Right lobe of liver (tissue), 6 donors: ENCODE results near the gene OPCML. TPM values are rescaled to one million over a fixed set of nuclear protein-coding genes. Genes with fewer than 3 reads are reported as not detected.

Source experiments
- ATAC-seq, 4 donors: fragments of 200-7000 bp; cut with Tn5 transposase; one replicate each; pipeline ENCODE4 v1.9.1; 2020; ENCODE audit warnings: mild to moderate bottlenecking in 4 of 4, moderate library complexity in 4 of 4
- DNase-seq, 3 donors: peaks; one replicate each; pipeline ENCODE4 v3.0.0-alpha.2; 2020
- H3K27ac ChIP-seq, 3 donors: fragments of 200-600 bp; one replicate each; pipeline ENCODE4 v1.8.0; 2022
- H3K27me3 ChIP-seq, 2 donors: fragments of 200-600 bp; one replicate each; pipeline ENCODE4 v1.8.0; 2022
- H3K36me3 ChIP-seq, 4 donors: fragments of 200-600 bp; sonication (generic) in 1 of 4; one replicate each; pipeline versions ENCODE4 v1.5.1 to v1.8.0; 2017 to 2022; ENCODE audit warnings: control low read depth in 1 of 4
- H3K4me1 ChIP-seq, 4 donors: fragments of 200-600 bp; sonication (generic) in 1 of 4; one replicate each; pipeline versions ENCODE4 v1.5.1 to v1.8.0; 2017 to 2022; ENCODE audit warnings: control low read depth in 1 of 4
- H3K4me3 ChIP-seq, 3 donors: fragments of 200-600 bp; one replicate each; pipeline ENCODE4 v1.8.0; 2022
- H3K9me3 ChIP-seq, 4 donors: fragments of 200-600 bp; sonication (generic) in 1 of 4; one replicate each; pipeline versions ENCODE4 v1.5.1 to v1.8.0; 2017 to 2022; ENCODE audit warnings: control low read depth in 1 of 4
- CTCF ChIP-seq, 4 donors: fragments of 200-600 bp in 3 of 4; fragments of 450-650 bp in 1 of 4; IDR thresholded peaks; one replicate each; pipeline versions ENCODE4 v1.5.1 to v1.8.0; 2016 to 2022; ENCODE audit warnings: antibody characterized with exemption in 4 of 4, mild to moderate bottlenecking in 2 of 4
- POLR2A ChIP-seq: fragments of 450-650 bp; IDR thresholded peaks from one replicate; pipeline ENCODE4 v1.6.1; 2017; ENCODE audit warnings: antibody characterized with exemption, mild to moderate bottlenecking
- WGBS: methylation state at CpG from one replicate; pipeline ENCODE4 v1.1.6; 2018; ENCODE audit warnings: low coverage, low lambda C conversion rate; ENCODE audit not compliant: insufficient coverage; ENCODE audit errors: missing lambda C conversion rate; 5-methylcytosine and 5-hydroxymethylcytosine counted together
- intact Hi-C, 2 donors: fragments of 100-400 bp; cut with DNase I; formaldehyde crosslinking; loops; one replicate each; pipeline versions ENCODE4 v1.11.2 to v1.14.1; 2022
- total RNA-seq, 6 experiments: library from RNA; depleted of rRNA in 2 of 6; stranded (reverse); fragments of >200 nt in 2 of 6; fragmentation: NEBNext Ultra II Directional in 3 of 6; extraction: Animal tissue kit (Norgen Biotek cat#: 25700) in 3 of 6; gene quantifications; one replicate each; pipeline versions ENCODE4 v1.1.0 to v1.2.4, GENCODE V29; 2016 to 2023
- donor health status: DM: no; HTN: yes; CAD: no.
- donor health status: DM: no; HTN: no; CAD: no.
- donor health status: DM: no; HTN: no; CAD: no.
- donor health status: DM: no; HTN: yes; CAD: no.
- donor health status: DM: no; HTN: yes; CAD: no.

The OPCML gene
- total RNA-seq, 6 experiments from 2014 or later: 0.11 TPM; not detected in 5

- intact Hi-C loops: no loop called here
- Histone ChIP-seq H3K36me3 (no peaks in the 10 kb centered on the region), H3K4me1 (no peaks in the 10 kb centered on the region), H3K27me3 (no peaks in the 10 kb centered on the region), H3K27ac (no peak overlapping the region), H3K9me3 (no peaks in the 10 kb centered on the region), H3K4me3 (no peak overlapping the region)
- TF ChIP-seq POLR2A (no peak), CTCF (IDR thresholded peaks at IDR 0.05) (no peak)
- ATAC-seq (no peak), DNase-seq (no peak)
- WGBS: 83% methylated on average over 4 of the region's 5 CpGs
Measured at GRCh38 chr11:132904607-132905006, 627.7 kb downstream of the OPCML start.

GRCh38 chr11:132904091-132904490 is 628.2 kb downstream of the OPCML start:
- intact Hi-C loops: no loop called here
- no peak overlapping the region for H3K4me3 ChIP-seq
- no peaks in the 10 kb centered on the region for H3K9me3 ChIP-seq
- ATAC-seq (no peak), DNase-seq (no peak)
- WGBS: 62% methylated on average over 1 of the region's 1 CpG
- H3K4me1 ChIP-seq: no peaks in the 10 kb centered on the region
- H3K27me3 ChIP-seq: no peaks in the 10 kb centered on the region
- no peak for TF ChIP-seq POLR2A
- no peak for TF ChIP-seq CTCF (IDR thresholded peaks at IDR 0.05)
- no peak overlapping the region for H3K27ac ChIP-seq
- no peaks in the 10 kb centered on the region for H3K36me3 ChIP-seq

GRCh38 chr11:132901638-132902471 is 630.4 kb downstream of the OPCML start:
- Histone ChIP-seq H3K27ac (no peak overlapping the region), H3K36me3 (no peaks in the 10 kb centered on the region), H3K4me3 (no peak overlapping the region), H3K9me3 (no peaks in the 10 kb centered on the region), H3K27me3 (no peaks in the 10 kb centered on the region), H3K4me1 (peaks cover 0 to 7% (median 0%) of the 10 kb centered on the region in 4 donors)
- intact Hi-C loops: no loop called here
- no peak for DNase-seq
- no peak for ATAC-seq
- TF ChIP-seq CTCF (IDR thresholded peaks at IDR 0.05) (no peak), POLR2A (no peak)
- WGBS: 64% methylated on average over 14 of the region's 14 CpGs

- H3K4me3 ChIP-seq: no peak overlapping the region
- no peaks in the 10 kb centered on the region for H3K36me3 ChIP-seq
- no peaks in the 10 kb centered on the region for H3K9me3 ChIP-seq
- WGBS: no CpG with 5 or more reads among the region's 2 CpGs
- H3K27me3 ChIP-seq: no peaks in the 10 kb centered on the region
- no peak for DNase-seq
- peaks cover 0 to 15% (median 3%) of the 10 kb centered on the region in 4 donors for H3K4me1 ChIP-seq
- intact Hi-C loops: no loop called here
- no peak for ATAC-seq
- no peak overlapping the region for H3K27ac ChIP-seq
- no peak for TF ChIP-seq CTCF (IDR thresholded peaks at IDR 0.05)
- no peak for TF ChIP-seq POLR2A
Measured at GRCh38 chr11:132898676-132899075, 633.6 kb downstream of the OPCML start.
